ENCODE results near the gene XXYLT1. TPM values are rescaled to one million over a fixed set of nuclear protein-coding genes. Genes with fewer than 3 reads are reported as not detected.

XXYLT1 gene
- total RNA-seq, 1 donor from 2014 or later: 13.6 TPM

DNA sequence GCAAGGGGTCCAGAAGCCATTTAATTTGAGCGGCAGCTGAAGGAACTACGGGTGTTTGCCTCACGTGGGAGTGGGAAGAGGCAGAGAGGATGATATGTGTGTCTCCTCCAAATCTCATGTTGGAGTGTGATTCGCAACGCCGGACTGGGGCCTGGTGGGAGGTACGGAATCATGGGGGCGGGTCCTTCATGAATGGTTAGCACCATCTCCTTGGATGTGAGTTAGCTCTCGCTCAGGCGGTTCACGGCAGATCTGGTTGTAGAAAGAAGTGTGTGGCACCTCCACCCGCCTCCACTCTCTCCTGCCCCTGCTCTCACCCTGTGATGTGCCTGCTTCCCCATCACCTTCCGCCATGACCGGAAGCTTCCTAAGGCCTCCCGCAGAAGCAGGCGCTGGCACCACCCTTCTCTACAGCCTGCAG is 25.4 kb downstream of the XXYLT1 start:
- no peak overlapping the region for H3K4me3 ChIP-seq (ENCODE audit: low read length in 3 of 3)

DNA sequence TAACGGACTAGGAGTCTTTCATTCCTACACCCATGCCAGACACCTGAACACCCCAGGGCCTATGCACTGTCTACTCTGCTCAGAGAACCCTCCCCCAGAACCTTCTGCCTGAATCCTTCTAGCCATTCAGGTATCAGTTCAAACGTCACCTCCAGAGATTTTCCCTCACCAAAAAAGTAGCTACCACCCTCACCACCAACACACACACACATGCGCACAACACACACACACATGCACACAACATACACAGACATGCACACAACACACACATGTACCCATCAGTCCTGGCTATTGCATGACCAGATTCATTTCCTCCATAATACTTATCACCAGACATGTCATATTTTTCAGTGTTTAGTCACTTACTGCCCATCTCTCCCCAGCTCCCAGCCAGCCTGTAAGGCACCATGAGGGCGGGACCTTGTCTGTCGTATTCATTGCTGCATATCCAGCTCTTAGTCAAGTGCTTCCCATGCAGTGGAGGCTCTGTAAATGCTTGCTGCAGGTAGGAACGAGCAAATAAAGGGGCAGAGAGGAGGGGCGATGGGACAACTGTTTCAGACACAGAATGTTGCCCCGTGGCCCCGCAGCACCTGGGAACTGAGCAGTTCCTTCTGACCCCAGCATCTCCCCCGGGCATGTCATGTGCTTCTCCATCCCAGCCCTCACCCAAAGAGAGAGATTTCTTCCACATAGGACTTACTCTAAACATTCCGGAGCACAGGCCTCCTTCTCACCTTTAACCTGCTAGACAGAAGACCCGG is 29.2 kb downstream of the XXYLT1 start:
- H3K9me3 ChIP-seq (ENCODE audit: control insufficient read depth in 3 of 3, low read length in 3 of 3): no peaks in the 10 kb centered on the region
- no peak overlapping the region for H3K27ac ChIP-seq (ENCODE audit: low read depth, low read length)

More for the DNA sequence above, 25.4 kb downstream of the XXYLT1 start:
- Histone ChIP-seq H3K9ac (ENCODE audit: low read depth in 1 of 3, low read length in 3 of 3) (no peak overlapping the region), H3K27me3 (ENCODE audit: control insufficient read depth in 3 of 3, insufficient read depth in 3 of 3, low read length in 3 of 3) (no peaks in the 10 kb centered on the region), H3K4me1 (ENCODE audit: control insufficient read depth in 3 of 3, insufficient read depth in 3 of 3, low read length in 3 of 3) (peaks cover under 1 to 5% (median 1%) of the 10 kb centered on the region in 3 donors), H3K9me3 (ENCODE audit: control insufficient read depth in 3 of 3, low read length in 3 of 3) (no peaks in the 10 kb centered on the region), H3K27ac (ENCODE audit: low read depth, low read length) (no peak overlapping the region), H3K36me3 (ENCODE audit: control insufficient read depth in 3 of 3, insufficient read depth in 3 of 3, low read length in 3 of 3) (no peaks in the 10 kb centered on the region)

DNA sequence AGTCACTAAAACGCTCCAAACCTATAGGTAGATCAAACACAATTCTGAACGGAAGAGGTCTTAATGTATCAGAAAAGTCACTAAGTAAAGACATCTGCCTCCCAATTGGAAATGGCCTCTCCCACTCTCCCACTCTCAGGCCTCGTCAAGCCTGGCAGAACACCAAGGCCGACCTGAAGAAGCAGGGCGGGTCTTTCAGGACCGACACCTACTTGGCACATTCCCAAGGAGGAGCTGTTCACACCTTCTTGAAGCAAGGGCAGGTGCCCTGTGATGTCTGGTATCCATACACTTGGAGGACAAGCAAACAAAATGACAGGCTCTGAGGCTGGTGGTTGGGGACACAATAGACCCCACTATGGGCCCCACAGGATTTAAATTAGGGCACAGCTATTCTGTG is 30.0 kb downstream of the XXYLT1 start:
- Histone ChIP-seq H3K27ac (ENCODE audit: low read depth, low read length) (no peak overlapping the region), H3K27me3 (ENCODE audit: control insufficient read depth in 3 of 3, insufficient read depth in 3 of 3, low read length in 3 of 3) (no peaks in the 10 kb centered on the region), H3K36me3 (ENCODE audit: control insufficient read depth in 3 of 3, insufficient read depth in 3 of 3, low read length in 3 of 3) (no peaks in the 10 kb centered on the region), H3K9me3 (ENCODE audit: control insufficient read depth in 3 of 3, low read length in 3 of 3) (no peaks in the 10 kb centered on the region), H3K4me1 (ENCODE audit: control insufficient read depth in 3 of 3, insufficient read depth in 3 of 3, low read length in 3 of 3) (peaks cover 18 to 30% (median 19%) of the 10 kb centered on the region in 3 donors), H3K4me3 (ENCODE audit: low read length in 3 of 3) (no peak overlapping the region), H3K9ac (ENCODE audit: low read depth in 1 of 3, low read length in 3 of 3) (no peak overlapping the region)

More for the DNA sequence above, 29.2 kb downstream of the XXYLT1 start:
- Histone ChIP-seq H3K27me3 (ENCODE audit: control insufficient read depth in 3 of 3, insufficient read depth in 3 of 3, low read length in 3 of 3) (no peaks in the 10 kb centered on the region), H3K36me3 (ENCODE audit: control insufficient read depth in 3 of 3, insufficient read depth in 3 of 3, low read length in 3 of 3) (no peaks in the 10 kb centered on the region), H3K9ac (ENCODE audit: low read depth in 1 of 3, low read length in 3 of 3) (no peak overlapping the region), H3K4me3 (ENCODE audit: low read length in 3 of 3) (no peak overlapping the region), H3K4me1 (ENCODE audit: control insufficient read depth in 3 of 3, insufficient read depth in 3 of 3, low read length in 3 of 3) (peaks cover 18 to 30% (median 19%) of the 10 kb centered on the region in 3 donors)

DNA sequence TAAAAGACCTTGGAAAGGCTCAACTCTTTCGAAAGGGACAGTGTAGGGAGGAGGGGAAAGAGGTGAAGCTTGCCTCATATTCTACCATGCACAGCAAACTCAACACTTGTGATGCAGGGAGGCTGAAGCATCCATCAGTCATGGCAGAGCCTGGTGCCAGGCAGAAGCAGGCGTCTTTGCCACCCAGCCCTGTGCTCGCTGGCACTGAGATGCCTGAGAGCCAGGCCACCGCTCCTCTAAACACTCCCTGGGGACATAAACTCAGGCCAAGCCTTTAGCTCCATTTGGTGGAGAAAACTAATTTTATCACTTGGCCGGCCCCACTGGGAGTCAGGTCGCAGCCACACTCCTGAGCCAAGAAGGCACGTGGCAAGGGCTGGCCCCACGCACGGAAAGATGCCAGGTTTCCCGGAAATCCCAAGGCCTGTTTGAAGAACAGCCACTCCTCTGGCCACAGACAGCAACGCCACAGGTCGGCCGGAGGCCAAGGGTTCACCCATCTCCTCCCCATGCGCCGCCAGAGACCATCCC is 30.7 kb downstream of the XXYLT1 start:
- no peak overlapping the region for H3K9ac ChIP-seq (ENCODE audit: low read depth in 1 of 3, low read length in 3 of 3)
- H3K9me3 ChIP-seq (ENCODE audit: control insufficient read depth in 3 of 3, low read length in 3 of 3): no peaks in the 10 kb centered on the region
- H3K27ac ChIP-seq (ENCODE audit: low read depth, low read length): no peak overlapping the region
- peaks cover 18 to 30% (median 19%) of the 10 kb centered on the region in 3 donors for H3K4me1 ChIP-seq (ENCODE audit: control insufficient read depth in 3 of 3, insufficient read depth in 3 of 3, low read length in 3 of 3)
- peak overlapping the region in 1 of 3 donors; percentile 45 for H3K4me3 ChIP-seq (ENCODE audit: low read length in 3 of 3)
- no peaks in the 10 kb centered on the region for H3K36me3 ChIP-seq (ENCODE audit: control insufficient read depth in 3 of 3, insufficient read depth in 3 of 3, low read length in 3 of 3)
- no peaks in the 10 kb centered on the region for H3K27me3 ChIP-seq (ENCODE audit: control insufficient read depth in 3 of 3, insufficient read depth in 3 of 3, low read length in 3 of 3)

DNA sequence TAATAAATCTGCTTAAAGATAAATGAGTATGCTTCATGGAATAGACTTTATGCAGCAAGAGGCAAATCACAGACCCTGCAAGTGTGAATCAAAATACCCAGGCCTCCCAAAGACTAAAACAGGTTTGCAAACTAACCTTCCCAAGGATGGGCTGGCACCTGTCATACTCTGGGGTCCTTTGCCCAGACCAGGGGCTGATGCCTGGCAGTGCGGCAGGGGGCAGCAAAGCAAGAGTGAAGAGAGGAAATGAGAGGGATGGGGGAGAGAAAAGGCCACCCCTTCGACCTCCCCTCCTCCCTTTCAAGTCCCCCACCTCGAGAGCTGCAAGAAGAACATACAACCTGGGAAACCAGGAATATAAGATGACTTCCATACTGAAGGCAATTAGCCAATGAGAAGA is 31.8 kb downstream of the XXYLT1 start:
- Histone ChIP-seq H3K27me3 (ENCODE audit: control insufficient read depth in 3 of 3, insufficient read depth in 3 of 3, low read length in 3 of 3) (no peaks in the 10 kb centered on the region), H3K4me3 (ENCODE audit: low read length in 3 of 3) (no peak overlapping the region), H3K27ac (ENCODE audit: low read depth, low read length) (no peak overlapping the region), H3K4me1 (ENCODE audit: control insufficient read depth in 3 of 3, insufficient read depth in 3 of 3, low read length in 3 of 3) (peaks cover 18 to 30% (median 19%) of the 10 kb centered on the region in 3 donors), H3K9ac (ENCODE audit: low read depth in 1 of 3, low read length in 3 of 3) (peak overlapping the region in 1 of 3 donors; percentile 45), H3K36me3 (ENCODE audit: control insufficient read depth in 3 of 3, insufficient read depth in 3 of 3, low read length in 3 of 3) (no peaks in the 10 kb centered on the region), H3K9me3 (ENCODE audit: control insufficient read depth in 3 of 3, low read length in 3 of 3) (no peaks in the 10 kb centered on the region)

DNA sequence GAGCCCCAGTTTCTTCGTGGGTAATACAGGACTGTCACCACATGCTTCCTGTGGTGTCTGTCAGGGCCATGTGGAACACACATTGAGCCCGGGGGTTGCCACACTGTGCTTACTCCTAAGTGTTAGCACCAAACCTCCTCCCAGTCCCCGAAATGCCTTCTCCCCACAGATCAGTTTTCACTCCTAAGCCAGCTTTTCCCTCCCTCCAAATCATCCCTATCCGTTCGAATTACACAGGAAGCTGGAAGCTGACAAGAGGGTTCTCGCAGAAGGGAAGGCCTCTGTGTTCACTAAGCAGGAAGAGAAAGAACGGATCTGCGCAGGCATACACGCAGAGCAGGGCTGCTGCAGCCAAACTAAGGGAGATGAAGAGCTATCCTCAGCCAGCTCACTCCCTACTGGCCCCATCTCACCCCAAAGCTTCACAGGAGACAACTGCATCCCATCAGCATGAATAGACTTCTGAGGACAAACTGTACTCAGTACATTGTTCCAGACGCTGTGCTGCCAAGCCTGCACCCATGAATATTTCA is 32.3 kb downstream of the XXYLT1 start:
- no peak overlapping the region for H3K27ac ChIP-seq (ENCODE audit: low read depth, low read length)

DNA sequence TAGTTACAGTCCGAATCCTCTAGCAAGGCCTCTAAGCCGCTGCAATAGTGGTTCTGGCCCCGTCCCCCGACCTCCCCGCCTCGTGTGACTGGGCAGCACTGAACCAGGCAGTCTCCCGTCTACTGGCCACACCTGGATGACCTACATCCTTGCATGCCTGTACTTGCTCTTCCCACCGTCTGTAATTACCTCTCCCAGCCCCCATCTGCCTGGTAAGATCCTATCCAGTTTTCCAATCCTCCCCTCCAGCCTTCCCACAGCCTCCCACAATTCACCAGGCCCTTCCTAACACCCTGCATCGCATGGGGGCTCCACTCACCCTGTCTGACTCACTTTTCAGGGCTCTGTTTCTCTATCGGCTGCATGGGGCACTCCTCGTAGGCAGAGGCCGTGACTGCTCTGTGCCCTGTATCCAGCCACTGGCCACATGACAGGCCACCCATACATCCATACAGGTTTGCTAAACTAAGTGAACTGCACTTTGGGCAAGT is 32.8 kb downstream of the XXYLT1 start:
- Histone ChIP-seq H3K4me3 (ENCODE audit: low read length in 3 of 3) (no peak overlapping the region), H3K4me1 (ENCODE audit: control insufficient read depth in 3 of 3, insufficient read depth in 3 of 3, low read length in 3 of 3) (peaks cover 18 to 30% (median 19%) of the 10 kb centered on the region in 3 donors), H3K27me3 (ENCODE audit: control insufficient read depth in 3 of 3, insufficient read depth in 3 of 3, low read length in 3 of 3) (no peaks in the 10 kb centered on the region), H3K9me3 (ENCODE audit: control insufficient read depth in 3 of 3, low read length in 3 of 3) (no peaks in the 10 kb centered on the region), H3K9ac (ENCODE audit: low read depth in 1 of 3, low read length in 3 of 3) (peak overlapping the region in 2 of 3 donors; percentile 22 to 45), H3K27ac (ENCODE audit: low read depth, low read length) (no peak overlapping the region), H3K36me3 (ENCODE audit: control insufficient read depth in 3 of 3, insufficient read depth in 3 of 3, low read length in 3 of 3) (no peaks in the 10 kb centered on the region)

More for the DNA sequence above, 32.3 kb downstream of the XXYLT1 start:
- Histone ChIP-seq H3K36me3 (ENCODE audit: control insufficient read depth in 3 of 3, insufficient read depth in 3 of 3, low read length in 3 of 3) (no peaks in the 10 kb centered on the region), H3K9ac (ENCODE audit: low read depth in 1 of 3, low read length in 3 of 3) (peak overlapping the region in 2 of 3 donors; percentile 22 to 45), H3K9me3 (ENCODE audit: control insufficient read depth in 3 of 3, low read length in 3 of 3) (no peaks in the 10 kb centered on the region), H3K4me1 (ENCODE audit: control insufficient read depth in 3 of 3, insufficient read depth in 3 of 3, low read length in 3 of 3) (peaks cover 18 to 30% (median 19%) of the 10 kb centered on the region in 3 donors), H3K27me3 (ENCODE audit: control insufficient read depth in 3 of 3, insufficient read depth in 3 of 3, low read length in 3 of 3) (no peaks in the 10 kb centered on the region), H3K4me3 (ENCODE audit: low read length in 3 of 3) (peak overlapping the region in 1 of 3 donors; percentile 13)

DNA sequence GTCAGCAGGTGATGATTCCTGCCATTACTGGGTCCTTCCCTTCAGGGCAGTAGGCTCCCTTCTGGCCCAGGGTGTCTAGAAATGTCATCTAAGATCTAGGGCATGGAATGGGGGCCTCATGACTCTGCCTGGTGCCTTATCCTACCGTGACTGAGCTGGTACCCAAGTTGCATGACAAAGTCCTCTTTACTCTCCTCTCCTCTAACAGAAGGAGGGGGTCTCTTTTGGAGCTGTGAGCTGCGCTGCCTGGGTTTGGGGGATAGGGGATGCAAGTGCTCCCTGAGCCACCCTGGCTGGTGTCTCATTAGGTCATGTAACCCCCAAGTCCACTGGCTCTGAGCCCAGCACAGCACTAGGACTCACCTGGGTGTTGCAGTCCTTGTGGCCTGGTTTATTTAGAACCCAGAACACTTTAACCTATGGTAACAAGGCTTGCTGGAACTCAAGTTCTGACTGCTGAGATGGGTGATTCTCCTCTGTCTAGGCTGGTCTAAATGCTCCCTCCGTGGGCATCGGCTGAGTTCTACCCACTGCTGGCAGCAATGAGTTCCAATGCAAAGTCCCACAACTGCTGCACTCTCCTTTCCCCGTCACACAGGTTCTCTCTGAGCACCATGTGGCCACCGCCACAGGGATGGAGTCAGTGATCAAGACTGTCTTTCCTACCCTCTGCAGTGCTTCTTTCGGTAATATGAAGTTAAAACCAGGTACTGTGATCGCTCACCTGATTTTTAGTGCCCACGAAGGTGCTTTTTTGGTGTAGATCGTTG is 34.0 kb downstream of the XXYLT1 start:
- Histone ChIP-seq H3K9ac (ENCODE audit: low read depth in 1 of 3, low read length in 3 of 3) (no peak overlapping the region), H3K27me3 (ENCODE audit: control insufficient read depth in 3 of 3, insufficient read depth in 3 of 3, low read length in 3 of 3) (no peaks in the 10 kb centered on the region), H3K4me1 (ENCODE audit: control insufficient read depth in 3 of 3, insufficient read depth in 3 of 3, low read length in 3 of 3) (peaks cover 18 to 30% (median 19%) of the 10 kb centered on the region in 3 donors), H3K4me3 (ENCODE audit: low read length in 3 of 3) (no peak overlapping the region), H3K36me3 (ENCODE audit: control insufficient read depth in 3 of 3, insufficient read depth in 3 of 3, low read length in 3 of 3) (no peaks in the 10 kb centered on the region), H3K9me3 (ENCODE audit: control insufficient read depth in 3 of 3, low read length in 3 of 3) (no peaks in the 10 kb centered on the region), H3K27ac (ENCODE audit: low read depth, low read length) (no peak overlapping the region)

DNA sequence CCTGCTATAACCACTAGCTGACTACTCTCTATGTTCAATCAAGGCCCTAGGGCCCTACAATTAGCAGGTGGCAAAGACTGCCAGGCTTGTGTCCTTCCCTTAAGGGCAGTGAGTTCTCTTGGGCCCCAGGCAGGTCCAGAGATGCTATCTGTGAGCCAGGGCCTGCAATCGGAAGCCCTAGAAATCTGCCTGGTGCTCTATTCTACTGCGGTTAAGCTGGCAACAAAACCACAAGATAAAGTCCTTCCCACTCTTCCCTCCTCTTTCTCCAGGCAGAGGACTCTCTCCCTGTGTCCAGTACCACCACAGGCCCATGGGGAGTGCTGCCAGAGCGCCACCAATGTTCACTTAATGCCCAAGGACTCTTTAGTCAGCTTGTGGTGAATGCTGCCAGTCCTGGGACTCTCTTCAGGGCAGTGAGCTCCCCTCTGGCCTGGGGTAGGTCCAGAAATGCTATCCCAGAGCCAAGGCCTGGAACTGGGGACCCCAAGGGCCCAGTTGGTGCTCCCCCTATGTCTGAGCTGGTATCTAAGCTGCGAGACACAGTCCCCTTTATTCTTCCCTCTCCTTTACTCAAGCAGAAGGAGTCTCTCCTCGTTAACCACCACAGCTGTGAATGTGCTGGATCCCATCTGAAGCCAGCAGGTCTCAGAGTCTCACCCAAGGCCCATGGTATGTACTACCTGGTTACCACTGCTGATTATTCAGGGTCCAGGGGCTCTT is 34.7 kb downstream of the XXYLT1 start:
- H3K9ac ChIP-seq (ENCODE audit: low read depth in 1 of 3, low read length in 3 of 3): no peak overlapping the region
- H3K36me3 ChIP-seq (ENCODE audit: control insufficient read depth in 3 of 3, insufficient read depth in 3 of 3, low read length in 3 of 3): no peaks in the 10 kb centered on the region
- H3K27me3 ChIP-seq (ENCODE audit: control insufficient read depth in 3 of 3, insufficient read depth in 3 of 3, low read length in 3 of 3): no peaks in the 10 kb centered on the region
- H3K4me1 ChIP-seq (ENCODE audit: control insufficient read depth in 3 of 3, insufficient read depth in 3 of 3, low read length in 3 of 3): peaks cover 18 to 30% (median 19%) of the 10 kb centered on the region in 3 donors
- H3K4me3 ChIP-seq (ENCODE audit: low read length in 3 of 3): no peak overlapping the region
- no peak overlapping the region for H3K27ac ChIP-seq (ENCODE audit: low read depth, low read length)
- no peaks in the 10 kb centered on the region for H3K9me3 ChIP-seq (ENCODE audit: control insufficient read depth in 3 of 3, low read length in 3 of 3)

All from skeletal muscle tissue (tissue), 4 donors.